Activated gamma-delta T cell treated with Interleukin-2 at 50 U/mL for 16 hours (primary cell): ENCODE data around the gene SAMD4A.
"Not testable (repeated sequence)": the region's sequence is repeated elsewhere in the genome, so short reads cannot be mapped to it uniquely, and the experiment has no call there.

Experiments used
- DNase-seq: peaks from one replicate; pipeline ENCODE4 v3.0.0-alpha.2; 2020

The SAMD4A gene

DNA sequence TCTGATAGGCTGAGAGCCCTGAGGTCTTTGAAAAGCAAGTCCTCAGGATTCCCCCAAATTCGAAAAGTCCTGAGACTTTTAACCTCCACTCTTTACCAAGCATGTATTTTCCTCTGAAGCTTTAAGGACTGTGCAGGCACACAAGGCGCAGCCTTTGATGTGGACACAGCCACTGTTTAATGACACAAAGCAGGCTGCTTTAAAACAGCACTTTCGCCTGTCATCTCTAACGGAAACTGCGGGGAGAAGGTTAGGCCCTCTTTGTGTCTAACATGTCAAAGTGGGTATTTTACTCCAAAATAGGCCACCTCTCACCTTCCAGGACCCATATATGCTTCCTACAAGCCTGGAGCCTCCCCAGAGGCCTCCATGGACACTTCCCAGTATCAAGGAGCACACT is 176.5 kb downstream of the SAMD4A start:
- DNase-seq: no peak

DNA sequence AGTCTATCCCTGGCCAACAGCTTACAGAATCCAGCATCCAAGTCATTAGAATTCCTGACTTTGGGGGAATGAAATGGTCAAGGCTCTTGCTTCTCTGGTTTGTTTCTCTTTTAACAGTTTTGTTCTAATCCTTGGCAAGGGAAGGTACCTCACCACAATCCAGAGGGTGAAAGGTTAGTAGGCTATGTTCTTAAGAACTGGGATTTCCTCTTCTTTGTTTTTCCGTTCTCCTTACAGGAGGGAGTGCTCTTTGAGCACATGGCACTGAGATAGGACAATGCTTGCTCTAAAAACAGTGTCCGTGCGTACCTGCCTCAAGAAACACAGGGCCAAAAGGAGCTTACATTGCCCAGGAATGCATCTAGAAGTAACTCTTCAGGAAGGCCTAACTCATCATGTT is 179.1 kb downstream of the SAMD4A start:
- DNase-seq: no peak

DNA sequence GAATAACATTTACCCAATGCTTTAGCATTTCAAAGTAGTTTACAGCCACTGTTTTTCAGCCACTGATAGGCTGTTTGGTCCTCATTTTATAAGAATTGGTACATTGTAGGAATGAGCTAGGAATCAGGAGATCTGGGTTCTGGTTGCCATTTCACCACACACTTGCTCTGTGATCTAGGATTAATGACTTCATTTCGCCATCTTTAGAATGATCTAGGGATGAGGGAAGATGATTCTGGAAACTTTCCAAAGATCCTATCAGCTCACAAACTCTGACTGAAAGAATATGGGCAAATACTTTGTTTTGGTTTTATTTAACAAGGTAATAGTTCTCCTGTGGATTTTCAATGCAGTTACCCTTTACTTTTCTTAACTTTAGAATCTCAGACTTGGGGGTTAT is 180.7 kb downstream of the SAMD4A start:
- DNase-seq: no peak

DNA sequence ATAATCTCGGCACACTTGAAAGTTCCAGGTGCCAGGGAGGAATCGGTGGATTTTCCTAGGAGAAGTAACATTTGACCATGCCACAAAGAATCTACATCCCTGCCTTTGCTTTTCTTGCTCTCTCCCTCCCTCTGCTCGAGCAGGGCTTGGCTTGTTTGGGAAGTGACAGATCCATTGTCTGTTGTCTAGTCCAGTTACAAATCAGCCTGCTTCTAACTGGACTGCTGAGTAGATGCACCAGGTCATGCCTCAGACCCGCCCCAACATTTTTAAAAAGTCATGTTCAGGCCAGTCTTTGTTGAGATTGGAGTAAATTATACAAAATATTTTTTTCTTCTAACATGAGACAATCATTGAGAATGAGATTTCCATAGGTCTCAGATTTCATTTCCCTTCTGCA is 182.3 kb downstream of the SAMD4A start:
- DNase-seq: no peak

DNA sequence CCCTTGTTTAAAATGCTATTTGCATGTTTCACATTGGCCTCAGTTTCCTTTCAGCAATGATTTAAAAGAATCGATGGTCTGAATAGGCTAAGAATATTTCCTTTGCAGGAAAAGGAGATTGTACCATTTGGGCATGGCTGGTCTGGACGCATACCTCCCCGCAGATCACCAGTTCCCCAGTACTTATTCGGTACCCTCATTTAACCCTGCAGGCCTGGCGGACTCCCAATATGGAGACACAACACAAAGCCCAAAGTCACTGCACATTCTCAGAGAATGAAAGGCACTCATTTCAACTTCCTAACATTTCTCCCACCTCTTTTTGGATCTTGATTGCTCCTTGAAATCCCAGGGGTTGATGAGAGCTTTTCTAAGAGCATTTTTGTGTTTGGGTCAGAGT is 182.8 kb downstream of the SAMD4A start:
- no peak for DNase-seq

DNA sequence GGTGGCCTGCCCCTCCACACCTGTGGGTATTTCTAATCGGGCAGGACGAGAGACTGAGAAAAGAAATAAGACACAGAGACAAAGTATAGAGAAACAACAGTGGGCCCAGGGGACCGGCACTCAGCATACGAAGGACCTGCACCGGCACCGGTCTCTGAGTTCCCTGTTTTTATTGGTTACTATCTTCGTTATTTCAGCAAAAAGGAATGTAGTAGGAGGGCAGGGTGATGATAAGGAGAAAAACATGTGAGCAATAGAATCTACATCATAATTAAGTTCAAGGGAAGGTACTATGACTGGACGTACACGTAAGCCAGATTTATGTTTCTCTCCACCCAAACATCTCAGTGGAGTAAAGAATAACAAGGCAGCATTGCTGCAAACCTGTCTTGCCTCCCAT is 185.7 kb downstream of the SAMD4A start:
- DNase-seq: not testable (repeated sequence)

DNA sequence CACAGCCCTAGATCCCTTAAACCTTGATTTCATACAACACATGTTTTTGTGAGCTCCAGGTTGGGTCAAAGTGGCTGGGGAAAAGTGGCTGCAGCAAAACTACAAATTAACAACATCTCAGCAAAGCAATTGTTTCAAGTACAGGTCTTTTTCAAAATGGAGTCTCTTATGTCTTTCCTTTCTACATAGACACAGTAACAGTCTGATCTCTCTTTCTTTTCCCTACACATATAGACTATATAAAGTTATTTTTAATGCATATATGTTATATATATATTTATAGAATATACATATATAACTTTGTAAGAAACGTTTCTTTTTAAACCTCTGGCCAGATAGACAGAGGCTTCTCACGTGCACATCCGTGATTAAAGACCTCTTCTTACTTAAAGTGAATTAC is 186.5 kb downstream of the SAMD4A start:
- not testable (repeated sequence) for DNase-seq

DNA sequence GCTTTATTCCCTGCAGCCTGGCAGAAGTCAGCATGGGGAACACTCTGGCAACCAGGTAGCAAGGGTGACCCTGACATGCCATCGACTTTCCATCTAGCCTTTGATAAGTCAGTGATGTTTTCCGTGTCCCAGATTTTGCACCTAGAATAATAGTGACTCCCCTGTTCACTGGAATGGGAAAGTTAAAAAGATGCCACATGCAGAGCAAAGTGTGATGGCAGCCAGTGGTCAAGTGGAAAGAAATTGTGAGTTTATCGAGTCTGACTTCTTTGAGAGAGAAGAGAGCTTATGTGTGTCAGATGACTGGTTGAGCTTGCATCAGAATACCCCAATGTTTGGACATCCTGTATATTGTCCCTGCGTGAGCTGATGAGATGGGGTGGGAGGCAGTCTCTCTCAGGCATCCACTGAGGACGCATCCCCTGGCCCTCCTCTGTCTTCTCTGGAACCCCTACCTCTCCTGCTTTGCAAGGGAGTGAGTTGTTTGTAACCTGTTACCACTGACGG is 187.2 kb downstream of the SAMD4A start:
- DNase-seq: no peak

DNA sequence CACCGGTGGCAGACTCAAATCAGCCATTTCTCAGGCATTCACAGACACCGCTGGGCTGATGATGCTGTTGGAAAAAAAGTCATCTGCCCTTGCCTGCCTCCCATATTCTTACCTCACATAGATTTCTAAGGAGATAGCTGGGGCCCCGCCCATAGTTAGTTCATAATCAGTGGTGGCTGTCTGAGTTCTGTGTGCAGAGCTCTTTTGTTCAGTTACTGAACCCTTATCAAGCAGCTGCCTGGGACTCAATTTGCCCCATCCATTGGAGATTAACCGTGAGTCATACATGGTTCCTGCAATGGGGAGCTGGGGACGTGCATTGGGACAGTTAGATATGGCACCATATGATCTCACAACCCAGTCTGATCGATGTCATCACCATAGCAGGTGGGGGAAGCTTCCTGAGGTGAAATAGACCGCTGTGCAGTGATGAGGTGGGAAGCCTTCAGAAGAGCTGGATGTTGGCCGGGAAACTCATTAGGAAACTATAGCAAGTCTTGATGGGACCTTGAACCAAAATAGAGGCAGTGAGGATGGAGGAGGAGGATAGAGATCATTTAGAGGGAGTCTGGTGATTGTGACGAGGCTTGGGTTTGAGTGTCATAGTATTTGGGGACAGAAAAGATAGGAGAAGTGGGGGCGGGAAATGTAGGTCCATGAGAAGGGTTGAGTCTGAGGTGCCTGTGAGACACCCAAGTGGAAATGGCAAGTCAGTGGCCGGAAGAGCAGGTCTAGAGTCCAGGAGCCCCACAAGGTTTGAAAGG is 187.9 kb downstream of the SAMD4A start:
- no peak for DNase-seq

DNA sequence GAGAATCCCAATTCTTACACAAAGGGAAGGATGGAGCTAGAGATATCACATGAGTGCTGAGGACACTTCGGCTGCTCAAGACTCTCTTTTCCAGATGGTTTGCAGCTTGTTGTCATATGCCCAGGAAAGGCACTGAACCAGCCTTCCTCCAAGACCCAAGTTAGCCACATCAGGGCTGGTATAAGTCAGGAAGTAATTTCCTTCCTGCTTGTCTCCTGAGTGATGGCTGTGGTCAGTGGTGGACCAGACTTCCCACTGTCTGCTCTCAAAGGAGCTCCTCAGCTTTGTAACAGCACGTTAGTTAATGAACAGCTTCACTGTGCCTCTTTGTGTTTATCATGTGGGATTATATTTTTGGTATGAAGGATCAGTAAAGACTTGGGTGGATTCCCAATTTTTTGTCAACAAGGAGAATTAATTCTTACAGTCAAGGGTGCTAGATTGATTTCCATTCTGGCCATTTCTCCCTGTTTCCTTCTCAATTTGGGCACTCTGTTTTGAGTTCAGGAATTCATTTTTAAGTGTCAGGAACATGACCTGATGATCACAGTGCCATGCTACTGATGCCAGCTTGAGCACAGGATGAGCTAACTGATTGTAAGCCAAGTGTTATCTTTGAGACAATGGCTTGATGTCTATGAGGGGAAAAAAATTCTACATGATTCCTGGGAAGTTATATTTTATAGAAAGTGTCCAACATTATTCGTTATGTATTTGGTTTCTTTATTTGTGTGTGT is 189.9 kb downstream of the SAMD4A start:
- DNase-seq: no peak

DNA sequence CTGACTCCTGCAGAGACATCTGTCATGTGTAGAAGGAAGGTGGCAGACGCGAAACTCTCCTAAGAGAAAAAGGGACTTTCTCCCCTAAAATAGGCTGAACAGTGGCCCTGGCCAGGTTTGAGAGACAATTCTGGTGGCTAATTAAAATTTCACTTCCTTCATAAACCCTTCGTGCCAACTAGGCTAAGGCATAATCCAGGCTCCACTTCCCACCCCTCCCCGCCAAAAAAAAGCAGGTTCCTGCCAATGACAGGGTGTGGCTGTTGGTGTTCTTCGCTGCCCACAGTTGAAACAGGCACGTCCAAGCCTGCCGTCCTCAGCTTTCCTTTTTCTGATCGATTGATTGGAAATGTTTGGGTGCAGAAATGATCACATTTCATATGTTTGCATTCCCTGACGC is 191.1 kb downstream of the SAMD4A start:
- no peak for DNase-seq

DNA sequence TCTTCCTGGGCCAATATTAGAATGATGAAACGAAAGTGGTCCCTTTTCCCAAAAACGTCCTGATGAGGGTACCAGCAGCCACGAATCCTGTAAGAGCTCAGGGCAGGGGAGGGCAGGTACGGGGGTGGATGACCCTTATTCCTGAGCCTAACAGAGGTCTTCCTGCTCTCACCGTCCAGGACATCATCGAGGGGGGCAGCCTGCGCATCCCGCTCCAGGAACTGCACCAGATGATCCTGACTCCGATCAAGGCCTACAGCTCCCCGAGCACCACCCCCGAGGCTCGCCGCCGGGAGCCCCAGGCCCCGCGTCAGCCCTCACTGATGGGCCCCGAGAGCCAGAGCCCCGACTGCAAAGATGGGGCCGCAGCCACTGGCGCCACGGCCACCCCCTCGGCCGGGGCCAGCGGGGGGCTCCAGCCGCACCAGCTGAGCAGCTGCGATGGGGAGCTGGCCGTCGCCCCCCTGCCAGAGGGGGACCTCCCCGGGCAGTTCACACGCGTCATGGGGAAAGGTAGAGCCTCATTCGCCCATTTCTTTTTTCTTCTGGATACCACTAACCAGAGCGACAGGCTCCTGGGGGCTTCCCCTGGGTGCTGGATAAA is 193.2 kb downstream of the SAMD4A start:
- no peak for DNase-seq

DNA sequence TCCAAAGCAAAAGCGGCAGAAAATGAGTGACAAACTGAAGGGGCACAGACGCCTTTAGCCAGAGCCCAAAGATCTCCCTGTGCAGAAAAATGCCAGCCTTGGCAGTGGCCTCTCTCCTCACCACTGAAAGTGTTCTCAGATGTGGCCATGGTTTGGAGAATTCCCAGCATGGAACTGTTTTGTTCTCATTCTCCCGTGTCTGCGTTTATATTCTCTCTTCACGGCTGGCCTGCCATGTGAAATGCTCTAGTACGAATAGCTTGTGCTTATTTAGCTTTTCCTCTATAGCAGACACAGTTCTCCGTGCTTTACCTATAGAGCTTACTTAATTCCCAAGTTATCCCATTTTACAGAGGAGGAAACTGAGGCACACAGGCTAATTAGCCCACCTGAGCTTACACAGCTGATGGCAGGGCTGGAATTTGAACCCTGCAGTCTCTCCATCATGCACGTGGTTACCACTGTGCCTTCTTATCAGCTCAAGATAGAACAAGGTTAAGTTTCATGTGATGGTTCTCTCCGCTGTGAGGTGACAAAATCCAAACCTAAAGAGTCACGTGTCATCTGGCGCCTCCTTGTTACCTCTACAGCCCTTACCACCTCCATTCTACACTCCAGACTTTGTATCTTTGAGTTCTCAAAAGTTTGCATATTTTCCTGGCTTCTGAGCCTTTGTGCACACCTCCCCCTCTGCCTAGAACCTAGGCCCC is 194.1 kb downstream of the SAMD4A start:
- DNase-seq: no peak

DNA sequence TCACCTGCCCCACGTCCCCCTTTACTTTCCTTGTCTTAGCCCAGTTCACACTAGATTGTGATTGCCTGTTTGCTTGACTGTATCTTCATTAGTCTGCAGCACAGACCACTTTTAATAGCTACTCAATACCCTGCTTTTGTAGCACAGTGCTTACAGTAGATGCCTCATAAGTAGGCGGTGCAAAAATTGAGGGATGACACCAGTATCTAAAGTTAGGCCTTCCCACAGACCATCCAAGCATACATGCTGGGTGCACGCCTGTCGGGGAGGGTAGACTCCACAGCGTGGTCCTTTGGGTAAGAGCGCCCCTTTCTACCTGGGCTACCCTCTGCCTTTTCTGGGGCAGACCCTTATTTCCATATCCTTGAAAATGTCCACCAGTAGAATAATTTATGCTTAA is 194.9 kb downstream of the SAMD4A start:
- DNase-seq: no peak

DNA sequence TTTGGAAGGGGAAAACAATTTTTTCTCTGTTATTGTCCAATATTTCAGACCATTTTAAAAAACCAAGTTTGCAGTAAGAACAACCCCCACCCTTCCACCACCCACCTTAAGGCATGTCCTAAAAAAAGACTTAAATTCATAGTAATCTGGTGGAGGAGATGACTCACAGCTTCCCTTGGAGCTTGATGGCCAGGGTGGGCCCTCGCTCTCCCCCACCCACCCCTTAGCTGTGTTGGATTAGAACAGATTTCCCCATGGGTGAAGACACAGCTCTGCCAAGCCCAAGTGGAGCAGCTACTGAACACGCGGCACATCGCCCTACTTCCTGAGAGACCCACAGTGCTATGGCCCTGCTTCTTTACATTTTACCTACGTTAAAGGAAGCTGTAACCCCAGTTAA is 195.4 kb downstream of the SAMD4A start:
- DNase-seq: no peak

DNA sequence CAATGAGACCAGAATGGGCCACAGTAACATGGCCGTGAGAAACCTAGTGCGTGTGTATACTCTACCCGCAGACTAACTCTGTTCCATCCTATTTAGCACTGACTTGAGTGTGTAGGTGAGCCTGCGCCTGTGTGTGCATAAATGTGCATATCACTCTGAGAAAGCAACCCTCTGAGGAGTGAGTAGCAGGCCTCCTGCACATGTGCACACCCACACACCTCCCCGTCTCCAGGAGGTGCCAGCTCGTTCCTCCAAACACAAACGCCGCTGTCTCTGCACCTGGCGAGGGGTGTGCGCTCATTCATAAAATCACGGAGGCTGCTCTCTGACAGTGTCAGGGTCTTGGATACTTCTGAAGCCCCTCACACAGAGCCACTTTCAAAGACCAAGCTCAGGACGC is 196.8 kb downstream of the SAMD4A start:
- no peak for DNase-seq

DNA sequence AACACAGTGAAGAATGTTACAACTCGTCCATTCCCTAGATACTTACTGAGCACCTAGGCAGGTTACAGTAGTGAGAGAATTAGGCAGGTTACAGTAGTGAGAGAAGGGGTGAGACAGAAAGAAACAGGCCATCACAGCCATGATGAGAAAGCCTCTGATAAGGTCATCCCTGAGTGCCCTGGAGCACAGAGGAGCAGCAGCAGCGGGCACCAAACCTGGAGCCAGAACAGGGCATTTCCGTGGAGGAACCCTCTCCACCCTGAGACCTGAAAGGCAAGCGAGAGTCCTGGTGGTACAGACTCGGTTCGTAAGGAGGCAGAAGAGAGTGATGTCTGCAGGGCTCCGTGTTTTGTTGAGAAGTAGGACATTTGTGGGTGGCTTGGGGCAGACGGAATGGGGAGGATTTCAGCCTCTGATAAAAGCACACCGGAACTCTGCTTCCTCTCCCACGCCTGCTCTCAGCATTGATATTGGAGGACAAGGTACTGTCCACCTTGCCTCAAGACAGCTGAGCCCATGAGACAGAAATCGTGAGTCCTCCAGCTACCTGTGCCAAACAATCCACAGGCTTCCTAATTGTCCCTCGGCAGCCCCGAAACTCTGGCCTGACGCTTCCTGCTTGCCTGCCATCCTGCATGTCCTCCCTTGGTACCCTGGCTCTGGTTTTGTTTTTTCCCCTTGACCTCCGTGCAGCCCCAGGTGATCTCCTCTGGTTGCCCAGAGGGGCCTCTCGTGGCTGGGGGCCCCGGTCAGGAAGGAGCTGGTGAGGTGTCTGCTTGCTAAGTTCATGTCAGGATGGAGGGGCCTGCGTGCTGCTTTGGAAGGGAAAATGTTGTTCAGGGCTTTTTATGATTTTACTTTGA is 199.6 kb downstream of the SAMD4A start:
- no peak for DNase-seq

DNA sequence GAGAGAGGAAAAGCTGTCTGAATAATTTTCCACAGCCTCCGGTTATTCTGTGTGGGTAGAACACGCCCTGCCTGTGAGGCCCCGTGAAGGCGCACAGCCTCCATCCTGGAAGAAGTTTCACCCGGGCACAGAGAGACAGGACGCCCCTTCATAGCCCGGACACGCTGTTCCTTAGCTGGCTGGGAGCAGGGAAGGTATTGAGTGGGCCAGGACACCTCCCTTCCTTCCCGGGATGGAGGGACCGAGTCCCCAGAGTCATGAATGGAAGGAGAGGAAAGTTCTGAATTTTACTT is 200.2 kb downstream of the SAMD4A start:
- DNase-seq: no peak

DNA sequence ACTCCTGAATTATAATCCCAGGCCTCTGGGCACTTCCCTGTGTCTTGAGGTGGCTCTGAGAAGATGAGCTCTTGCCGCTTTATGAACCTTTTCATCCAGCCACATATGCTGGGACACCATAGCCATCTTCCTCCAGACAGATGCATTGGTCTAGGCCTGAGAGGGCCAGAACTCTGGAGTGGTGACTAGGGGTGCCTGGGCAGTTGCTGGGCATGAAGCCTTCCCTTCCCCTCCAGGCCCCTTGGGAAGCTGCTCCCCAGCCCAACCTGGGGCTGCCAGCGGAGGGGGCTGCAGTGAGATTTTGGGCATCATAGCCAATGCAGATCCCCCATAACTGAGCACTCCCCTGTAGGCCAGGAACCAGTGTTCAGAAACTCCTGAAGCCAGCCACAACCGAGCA is 200.5 kb downstream of the SAMD4A start:
- no peak for DNase-seq

DNA sequence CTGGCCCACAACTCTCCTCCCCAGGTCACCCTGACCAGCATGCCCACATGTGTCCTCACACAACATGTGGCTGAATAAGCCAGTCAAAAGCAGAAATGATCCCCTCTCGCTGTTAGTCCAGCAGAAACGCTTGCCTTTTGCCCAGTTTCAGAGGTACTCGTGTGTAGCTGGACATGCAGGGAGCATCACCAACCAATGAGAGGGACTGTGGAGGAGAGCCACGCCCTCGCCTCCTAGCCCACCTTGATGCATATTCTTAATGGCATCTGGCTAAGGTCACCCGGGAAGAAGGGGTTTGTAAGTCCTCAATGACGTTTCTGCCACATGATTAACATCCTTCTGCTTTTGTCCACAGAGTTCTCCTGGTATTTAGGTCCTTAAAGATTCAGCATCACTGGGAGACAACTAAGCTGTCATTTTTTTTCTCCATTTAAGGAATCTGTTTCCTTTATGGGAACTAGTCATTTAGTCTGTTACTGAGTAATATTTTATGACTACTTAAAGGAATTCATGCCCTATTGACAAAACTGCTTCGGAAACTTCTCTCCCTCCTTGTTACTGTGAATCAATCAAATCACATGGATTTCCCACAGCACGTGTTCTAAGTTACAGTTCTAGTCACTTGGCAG is 201.7 kb downstream of the SAMD4A start:
- DNase-seq: no peak

DNA sequence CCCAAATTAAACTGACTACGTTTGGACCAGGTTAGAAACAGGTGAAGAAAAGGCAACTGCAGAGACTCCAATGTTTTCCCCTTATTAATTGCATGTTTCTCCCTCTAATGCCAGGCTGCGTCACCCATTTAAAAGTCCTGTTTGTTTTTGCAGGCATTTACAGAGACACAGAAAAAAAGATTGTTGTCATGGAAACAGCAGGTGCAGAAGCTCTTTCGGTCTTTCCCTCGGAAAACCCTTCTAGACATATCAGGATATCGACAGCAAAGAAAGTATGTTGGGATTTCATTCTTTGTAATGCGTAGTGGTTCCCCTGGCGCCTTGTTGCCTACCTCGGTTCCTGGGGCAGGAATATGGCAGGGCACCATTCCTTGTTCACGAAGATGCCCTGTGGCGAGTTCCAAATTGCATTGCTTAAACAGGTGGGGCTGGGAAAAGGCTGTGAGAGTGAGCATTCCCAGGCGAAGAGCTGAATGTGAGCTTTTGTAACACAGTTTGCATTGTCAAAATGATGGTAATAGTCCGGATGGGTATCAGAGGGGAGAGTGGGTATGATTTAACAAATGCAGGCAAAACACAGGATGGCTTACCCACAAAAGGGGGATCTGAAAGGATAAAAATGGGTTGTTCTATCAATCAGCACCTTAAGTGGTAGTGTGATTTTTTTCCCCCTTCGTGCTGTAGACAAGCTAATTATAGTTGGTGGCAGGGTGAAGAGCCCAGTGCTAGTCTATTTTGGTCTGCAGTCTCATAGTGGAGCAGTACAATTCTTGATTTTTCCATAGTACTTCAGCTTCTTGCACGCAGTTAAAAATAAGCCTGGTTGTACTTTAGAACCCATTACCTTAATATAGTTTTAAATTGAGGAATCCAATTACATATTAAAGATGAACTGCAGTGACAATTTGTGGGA is 203.3 kb downstream of the SAMD4A start:
- DNase-seq: no peak
